Left cardiac atrium (tissue), 4 donors: ENCODE data around the gene RPP25L. TPM values are rescaled to one million over a fixed set of nuclear protein-coding genes. Genes with fewer than 3 reads are reported as not detected.

Source experiments
- ATAC-seq, 2 donors: fragments of 200-7000 bp; cut with Tn5 transposase; one replicate each; pipeline ENCODE4 v1.9.1; 2020; ENCODE audit warnings: mild to moderate bottlenecking in 2 of 2, moderate library complexity in 2 of 2
- DNase-seq: peaks from one replicate; pipeline ENCODE4 v3.0.0-alpha.2; 2020
- intact Hi-C, 2 donors: fragments of 100-400 bp; cut with DNase I; formaldehyde crosslinking; loops; one replicate each; pipeline versions ENCODE4 v1.14.1 to v1.15.1; 2022 to 2023
- total RNA-seq, 2 donors: library from RNA; stranded (reverse); fragmentation: NEBNext Ultra II Directional; extraction: Animal tissue kit (Norgen Biotek cat#: 25700); gene quantifications; one replicate each; pipeline ENCODE4 v1.2.1, GENCODE V29; 2021
- donor health status: DM: no; HTN: yes; CAD: no.
- donor health status: DM: no; HTN: yes; CAD: no; lungs with severe emphysema.
- donor health status: DM: yes; HTN: yes; CAD: no.
- donor health status: Dilated cardiomyopathy.

RPP25L gene
- total RNA-seq, 2 donors from 2014 or later = 20.8 to 27.8 TPM

GRCh38 chr9:34623374-34624235 is 11.7 kb upstream of the RPP25L start:
- no peak for ATAC-seq
- DNase-seq = no peak
- intact Hi-C loops = no loop called here

- ATAC-seq (peak; percentile 99 to 100), DNase-seq (peak; percentile 95)
- intact Hi-C loops = no loop called here
Observed at GRCh38 chr9:34620061-34620994, 8.4 kb upstream of the RPP25L start, which contains the start of gene DCTN3. Gene DCTN3, minus strand, starts transcription at chr9:34620495. Its CDS starts 31 bp downstream, at chr9:34620464.

GRCh38 chr9:34615132-34615531 is 3.2 kb upstream of the RPP25L start:
- intact Hi-C loops = no loop called here
- DNase-seq (no peak), ATAC-seq (no peak)

DNA sequence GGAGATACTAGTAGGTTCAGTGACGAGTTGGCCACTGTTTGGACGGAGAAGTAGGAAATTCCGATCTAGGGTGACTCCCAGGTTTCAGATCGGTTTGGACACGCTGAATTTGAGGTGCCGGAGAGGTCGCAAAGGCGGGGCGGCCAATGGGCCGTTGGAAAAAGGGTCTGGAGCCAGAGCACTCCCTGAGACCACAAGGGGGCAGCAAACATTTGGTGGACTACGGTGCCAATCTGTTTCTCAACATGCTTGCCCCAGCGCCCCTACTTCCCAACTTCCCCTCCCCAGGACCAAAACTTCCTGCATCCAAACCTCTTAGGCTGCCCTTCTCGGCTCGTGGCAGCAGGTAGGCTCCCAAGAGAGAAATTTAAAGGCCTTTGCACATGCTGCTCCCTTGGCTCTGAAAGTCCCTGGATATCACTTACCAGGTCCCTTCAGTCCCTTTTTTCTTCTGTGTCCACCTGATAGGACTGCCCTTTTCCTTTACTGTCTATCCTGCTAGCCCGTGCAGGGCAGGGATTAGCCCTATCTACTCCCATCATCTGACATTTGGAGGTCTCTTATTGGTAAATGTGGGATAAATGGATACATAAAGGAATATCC is 992 bp upstream of the RPP25L start:
- intact Hi-C loops = loop anchor here in 1 of 2 donors (1.0 to 5.0 kb wide), 2 partner anchors 21 to 89 kb away; no protein-coding TSS in a partner anchor
- ATAC-seq (peak; percentile 72 to 78), DNase-seq (peak; percentile 84)

GRCh38 chr9:34611251-34611810 is 566 bp downstream of the RPP25L start:
- ATAC-seq = peak; percentile 22 to 28

GRCh38 chr9:34610434-34611206 is 1.3 kb downstream of the RPP25L start:
- intact Hi-C loops = loop anchor here in 1 of 2 donors (5.0 kb wide), 1 partner anchor 92 kb away; no protein-coding TSS in a partner anchor
- DNase-seq = no peak

More at GRCh38 chr9:34611251-34611810, 566 bp downstream of the RPP25L start:
- DNase-seq = peak; percentile 42
- intact Hi-C loops = loop anchor here in 1 of 2 donors (5.0 kb wide), 1 partner anchor 91 kb away; no protein-coding TSS in a partner anchor

DNA sequence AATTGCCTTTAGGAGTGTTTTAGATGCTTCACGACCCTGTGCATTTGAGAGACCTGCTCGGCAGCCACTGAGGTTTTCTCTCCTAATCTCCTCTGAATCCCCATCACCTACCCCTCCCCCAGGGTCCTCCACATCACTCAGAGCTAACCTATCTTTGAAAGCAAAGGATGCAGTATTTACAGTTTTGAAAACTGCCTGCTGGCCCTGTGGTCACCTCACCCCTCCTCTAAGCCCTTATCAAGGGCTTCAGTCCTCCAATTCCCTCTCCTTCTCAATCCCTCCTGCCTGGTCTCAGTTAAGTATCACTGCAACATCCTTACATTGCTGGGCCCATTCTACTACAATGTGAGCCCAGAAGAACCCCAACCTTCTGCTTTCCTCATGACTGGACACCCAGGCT is 4.6 kb downstream of the RPP25L start:
- no peak for ATAC-seq
- intact Hi-C loops = loop anchor here in 1 of 2 donors (10.0 kb wide), 1 partner anchor 273 kb away; no protein-coding TSS in a partner anchor
- no peak for DNase-seq

More at GRCh38 chr9:34610434-34611206, 1.3 kb downstream of the RPP25L start:
- ATAC-seq = no peak

DNA sequence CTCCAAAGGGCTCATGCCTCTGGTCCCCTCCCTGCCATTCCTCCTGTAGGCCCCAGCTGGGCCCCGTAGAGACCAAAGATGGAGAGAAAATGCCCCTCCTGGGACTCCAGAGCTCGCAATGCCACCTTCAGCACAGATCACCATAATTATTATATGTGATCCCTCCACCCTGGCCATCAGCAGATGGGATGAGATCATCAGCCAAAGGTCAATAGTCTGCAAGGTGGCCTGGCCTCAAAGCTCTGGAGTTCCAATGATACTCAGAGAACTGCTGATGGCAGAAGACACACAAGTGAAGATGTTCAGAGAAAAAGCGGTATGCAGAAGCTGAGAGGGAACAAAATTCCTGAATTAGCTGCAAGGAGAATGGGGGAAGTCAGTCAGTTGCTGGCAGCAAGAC is 5.0 kb downstream of the RPP25L start:
- ATAC-seq = no peak
- intact Hi-C loops = loop anchor here in 1 of 2 donors (10.0 kb wide), 1 partner anchor 272 kb away; no protein-coding TSS in a partner anchor
- no peak for DNase-seq

GRCh38 chr9:34606190-34606589 is 5.7 kb downstream of the RPP25L start:
- ATAC-seq = no peak
- intact Hi-C loops = loop anchor here in 1 of 2 donors (10.0 kb wide), 1 partner anchor 271 kb away; no protein-coding TSS in a partner anchor

DNA sequence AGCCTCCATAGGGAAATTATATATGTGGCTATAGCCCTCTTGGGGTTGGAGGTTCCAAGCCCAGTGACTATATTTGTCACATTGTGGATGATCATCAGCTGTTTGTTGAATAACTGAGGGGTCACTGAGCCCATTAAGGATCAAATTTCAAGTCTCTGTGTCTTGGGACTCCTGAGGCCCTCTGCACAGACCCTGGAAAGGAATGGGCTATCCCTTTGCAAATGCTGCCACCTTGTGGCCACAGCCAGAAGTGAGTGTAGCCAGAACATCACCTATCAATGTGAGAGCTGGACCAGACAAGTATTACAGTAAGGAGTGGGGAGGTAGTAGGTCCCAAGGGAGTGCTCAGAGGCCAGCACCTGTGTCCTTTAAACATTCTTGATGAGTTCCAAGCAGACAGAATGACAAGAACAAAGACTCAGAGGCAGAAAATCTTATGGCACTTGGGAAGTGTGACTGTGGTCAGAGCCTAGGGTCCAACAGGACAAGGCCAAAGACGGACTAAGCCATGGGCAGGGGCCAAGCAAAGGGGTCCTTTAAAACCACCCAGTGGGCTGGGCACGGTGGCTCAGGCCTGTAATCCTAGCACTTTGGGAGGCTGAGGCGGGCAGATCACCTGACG is 8.2 kb downstream of the RPP25L start:
- peak; percentile 89 to 90 for ATAC-seq
- DNase-seq = peak; percentile 86
- intact Hi-C loops = loop anchor here (2.0 to 10.0 kb wide), 3 partner anchors 196 to 269 kb away; no protein-coding TSS in a partner anchor

More at GRCh38 chr9:34606190-34606589, 5.7 kb downstream of the RPP25L start:
- DNase-seq = no peak

- intact Hi-C loops = loop anchor here (2.0 to 10.0 kb wide), 3 partner anchors 195 to 267 kb away; no protein-coding TSS in a partner anchor
Observed at GRCh38 chr9:34601937-34602573, 9.8 kb downstream of the RPP25L start.

DNA sequence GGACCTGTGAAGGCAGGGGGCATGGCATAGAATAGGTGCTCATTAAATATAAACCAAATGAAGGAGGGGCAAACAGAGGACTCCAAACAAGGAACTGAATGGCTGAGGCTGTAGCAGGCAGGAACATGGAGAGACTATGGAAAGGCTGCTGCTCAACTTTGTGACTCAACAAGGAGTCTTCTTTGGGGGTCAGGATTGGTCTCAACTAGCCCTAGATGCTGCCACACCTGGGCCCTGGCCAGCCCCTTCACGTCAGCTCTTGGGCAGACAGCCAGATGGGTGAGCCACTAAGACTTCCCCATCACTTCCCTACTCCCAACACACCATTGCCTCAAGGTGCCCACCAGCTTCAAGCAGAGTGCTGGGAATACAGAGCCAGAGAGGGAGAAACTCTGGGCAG is 11.0 kb downstream of the RPP25L start:
- intact Hi-C loops = loop anchor here (5.0 to 10.0 kb wide), 2 partner anchors 194 to 266 kb away; no protein-coding TSS in a partner anchor
- DNase-seq = no peak
- no peak for ATAC-seq

More at GRCh38 chr9:34601937-34602573, 9.8 kb downstream of the RPP25L start:
- ATAC-seq (no peak), DNase-seq (no peak)

- ATAC-seq = no peak
- no peak for DNase-seq
- intact Hi-C loops = no loop called here
Observed at GRCh38 chr9:34599546-34599945, 12.4 kb downstream of the RPP25L start.

DNA sequence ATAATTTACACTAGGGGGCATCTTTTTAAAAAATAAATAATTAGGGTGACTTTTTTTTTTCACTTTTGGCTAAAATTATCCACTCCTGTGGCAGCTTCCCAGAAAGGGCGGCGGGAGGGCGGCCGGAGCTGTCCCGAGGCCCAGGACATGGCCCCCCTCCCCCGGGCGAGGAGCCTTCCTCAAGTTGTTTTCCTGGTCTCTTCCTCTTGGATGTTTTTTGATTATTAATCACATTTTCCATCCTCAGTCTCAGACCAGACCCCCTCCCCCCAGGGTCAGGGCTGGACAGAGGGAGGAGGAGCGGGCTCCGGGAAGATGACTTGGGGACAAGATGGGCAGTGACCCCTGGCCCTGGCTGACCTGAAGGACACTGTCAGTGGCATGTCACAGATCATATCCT is 17.7 kb downstream of the RPP25L start:
- ATAC-seq (no peak), DNase-seq (no peak)
- intact Hi-C loops = loop anchor here (5.0 kb wide), 2 partner anchors 92 to 192 kb away; no protein-coding TSS in a partner anchor

DNA sequence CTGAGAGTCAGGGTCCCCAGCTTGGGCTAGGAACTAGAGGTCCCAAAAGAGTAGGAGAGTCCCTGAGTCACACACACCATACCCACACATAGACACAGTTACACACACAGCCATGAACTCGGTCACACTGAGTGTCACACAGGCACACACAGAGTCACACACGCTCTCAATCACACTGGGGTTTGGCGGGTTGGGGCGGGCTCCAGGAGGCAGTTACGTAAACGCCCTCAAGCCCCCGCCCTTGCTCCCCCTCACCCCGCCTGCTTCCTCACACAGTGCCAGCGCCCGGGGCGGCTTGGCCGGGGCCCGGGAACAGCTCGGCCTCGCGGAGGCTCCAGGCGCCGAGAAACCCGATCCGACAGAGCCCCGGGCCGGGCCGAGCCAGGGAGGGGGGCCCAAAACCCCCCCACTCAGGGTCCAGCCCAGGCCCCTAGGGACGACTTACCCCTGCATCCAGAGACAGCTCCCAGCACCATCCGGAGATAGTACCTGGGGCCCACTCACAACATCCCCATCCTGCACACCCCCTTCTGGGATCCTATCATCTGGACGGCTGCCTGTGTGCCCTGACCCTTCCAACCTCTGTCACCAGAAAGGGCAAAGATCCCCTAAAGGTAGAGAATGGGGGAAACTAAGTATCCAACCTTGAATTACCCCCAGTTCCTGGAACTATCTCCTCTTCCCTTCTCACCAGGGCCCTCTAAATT is 18.8 kb downstream of the RPP25L start:
- ATAC-seq (peak; percentile 61 to 66), DNase-seq (peak; percentile 82)
- intact Hi-C loops = loop anchor here (5.0 kb wide), 2 partner anchors 91 to 191 kb away; no protein-coding TSS in a partner anchor
